Forelimb muscle (tissue), 1 donor: ENCODE measurements around the gene CNNM3. TPM values are rescaled to one million over a fixed set of nuclear protein-coding genes. Genes with fewer than 3 reads are reported as not detected.

Source experiments
- DNase-seq: peaks from one replicate; pipeline ENCODE4 v3.0.0-alpha.2; 2013; ENCODE audit warnings: low read depth
- polyA plus RNA-seq: library from polyadenylated mRNA; unstranded; fragments of 120-200 nt; gene quantifications from one replicate; pipeline ENCODE4 v1.2.1, GENCODE V29; 2013; ENCODE audit not compliant: insufficient read length

Gene CNNM3
- polyA plus RNA-seq, 1 donor, result 21.6 TPM

DNA sequence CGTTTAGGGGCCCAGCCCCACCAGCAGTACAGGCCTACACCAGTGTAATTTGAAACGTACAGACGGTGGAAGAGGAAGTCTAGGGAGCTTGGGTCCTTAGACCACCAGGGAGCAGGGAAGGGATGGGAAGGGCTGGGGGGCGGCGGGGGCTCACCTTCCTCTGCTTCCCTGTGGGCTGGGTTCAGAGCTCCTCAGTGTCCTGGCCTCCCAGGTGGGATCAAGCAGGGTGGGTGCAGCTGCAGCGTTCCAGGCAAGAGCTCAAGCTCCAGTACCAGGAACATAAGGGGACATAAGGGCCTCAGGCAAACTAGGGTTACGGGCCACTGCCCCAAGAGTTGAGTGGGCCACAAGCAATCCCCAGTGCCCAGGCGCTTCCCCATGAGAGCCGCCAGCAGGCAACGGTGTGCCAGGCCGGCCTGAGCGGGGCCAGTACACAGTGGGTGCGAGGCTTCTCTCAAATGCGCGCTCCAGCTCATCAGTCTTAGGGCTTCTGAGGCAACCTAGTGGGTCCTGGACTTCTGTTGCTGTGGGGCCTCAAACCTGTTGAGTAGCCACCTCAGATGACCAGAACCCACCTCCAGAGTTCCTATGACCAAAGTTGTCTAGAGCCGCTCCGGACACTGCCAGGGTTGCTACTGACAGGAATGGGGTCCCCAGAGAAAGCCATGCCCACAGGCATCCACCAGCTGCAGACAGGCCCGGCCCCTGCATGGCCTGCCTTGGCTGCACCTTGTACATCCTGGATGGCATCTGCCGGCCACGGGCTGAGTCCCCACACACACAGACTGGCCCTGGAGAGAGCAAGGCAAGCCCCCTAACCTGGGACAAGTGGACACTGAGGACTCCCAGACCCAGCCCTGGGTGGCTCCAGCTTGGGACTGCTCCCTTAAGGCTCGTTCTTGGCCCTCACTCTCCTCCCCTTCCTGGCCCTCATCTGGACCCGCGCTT, 22.6 kb downstream of the CNNM3 start:
- DNase-seq, result no peak

DNA sequence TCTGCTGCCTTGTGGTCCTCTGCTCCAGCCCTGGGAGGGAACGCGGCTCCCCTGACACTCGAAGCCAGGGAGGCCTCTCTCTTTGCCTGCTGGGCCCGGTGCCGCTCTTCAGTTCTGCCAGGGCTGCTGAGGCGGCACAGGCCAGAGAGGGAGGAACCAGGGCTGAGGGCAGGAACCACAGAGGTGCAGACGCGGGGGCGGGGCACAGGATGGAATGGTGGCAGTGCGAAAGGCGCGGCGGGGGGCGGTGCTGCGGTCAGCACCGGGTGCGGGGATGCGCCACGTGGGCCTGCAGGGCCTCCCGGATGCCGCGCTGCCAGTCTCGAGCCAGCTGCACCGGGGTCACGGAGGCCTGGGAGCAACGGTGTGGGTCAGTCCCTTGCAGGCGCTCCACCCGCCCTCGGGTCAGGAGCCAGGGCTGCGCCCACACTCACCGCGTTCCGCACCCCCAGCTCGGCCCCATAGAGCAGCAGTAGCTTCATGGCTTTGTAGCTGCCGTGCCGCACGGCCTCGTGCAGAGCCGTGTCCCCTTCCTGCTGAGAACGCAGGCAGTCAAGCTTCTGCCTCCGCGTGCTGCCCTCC, 23.3 kb downstream of the CNNM3 start:
- no peak for DNase-seq

DNA sequence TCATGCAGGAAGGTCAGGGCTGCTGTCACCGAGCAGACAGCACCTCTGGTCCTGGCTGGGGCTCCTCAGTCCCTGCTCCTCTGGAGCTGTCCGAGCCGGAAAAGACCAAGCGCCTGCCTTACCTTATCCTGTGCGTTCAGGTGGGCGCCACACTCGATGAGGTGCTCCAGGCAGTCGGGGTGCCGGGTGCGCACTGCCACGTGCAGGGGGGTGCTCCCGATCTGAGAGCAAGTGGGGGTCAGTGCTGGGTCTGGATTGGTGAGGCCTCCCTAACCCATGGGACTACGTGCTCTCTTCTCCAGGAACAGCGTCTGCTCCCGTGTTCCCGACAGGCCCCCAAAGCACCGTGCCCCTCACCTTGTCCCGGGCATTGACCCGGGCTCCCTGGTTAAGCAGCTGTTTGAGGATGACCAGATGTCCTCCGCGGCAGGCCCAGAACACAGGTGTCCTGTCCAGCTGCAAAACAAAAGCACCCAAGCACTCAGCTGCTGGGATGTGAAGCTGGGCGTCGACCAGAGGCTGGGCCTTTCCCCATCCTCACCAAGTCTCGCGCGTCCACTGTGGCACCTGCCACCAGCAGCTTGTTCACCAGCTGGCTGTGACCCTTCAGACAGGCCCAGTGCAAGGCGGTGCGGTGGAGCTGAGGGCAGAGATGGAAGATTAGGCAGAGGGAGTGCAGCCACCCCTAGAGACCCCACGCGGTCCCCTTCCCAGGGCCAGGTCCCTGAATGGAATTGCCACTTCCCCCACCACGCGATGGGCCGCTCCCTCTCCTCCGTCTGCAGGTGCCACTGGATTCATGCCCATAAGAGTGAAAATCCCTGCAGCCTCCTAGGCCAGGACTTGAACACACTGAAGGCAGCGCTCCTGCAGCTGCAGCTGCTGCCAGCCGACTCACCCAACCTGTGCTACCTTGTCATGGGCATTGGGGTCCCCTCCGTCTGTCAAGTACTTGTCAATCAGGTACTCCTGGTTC, 24.1 kb downstream of the CNNM3 start:
- DNase-seq, result no peak

DNA sequence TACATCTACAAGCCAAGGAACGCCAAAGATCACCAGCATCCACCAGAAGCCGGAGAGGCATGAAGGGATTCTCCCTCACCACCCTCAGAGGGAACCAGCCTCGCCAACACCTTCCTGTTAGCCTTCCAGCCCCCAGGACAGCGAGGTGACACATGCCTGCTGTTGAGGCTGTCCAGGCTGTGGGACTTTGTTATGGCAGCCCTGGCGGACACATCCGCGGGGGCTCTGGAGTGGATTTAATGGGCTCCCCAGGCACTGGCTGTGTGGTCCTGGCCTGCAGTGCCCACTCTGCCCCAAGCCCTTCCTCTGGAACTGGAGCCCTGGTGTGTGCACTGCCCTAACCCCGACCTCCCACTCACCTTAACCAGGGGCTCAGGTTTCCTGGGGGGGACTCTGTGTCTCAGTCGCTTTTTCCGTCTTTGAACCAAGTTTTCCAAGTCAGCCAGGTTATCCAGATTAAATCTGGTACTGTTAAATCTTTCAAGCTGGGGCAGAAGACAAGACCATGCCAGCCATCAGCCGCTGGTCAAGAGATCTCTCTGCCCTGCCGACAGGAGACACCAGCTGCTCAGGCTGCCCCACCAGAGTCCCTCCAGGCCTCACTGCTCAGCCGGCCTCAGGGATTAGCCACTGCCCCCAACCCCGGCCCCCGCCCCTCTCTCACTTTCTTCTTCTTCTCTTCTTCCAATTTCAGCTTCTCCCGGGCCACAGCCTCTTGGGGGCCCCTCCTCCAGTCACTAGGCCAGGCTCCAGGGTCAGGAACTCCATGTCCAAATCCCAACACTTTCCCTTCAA, 25.8 kb downstream of the CNNM3 start:
- no peak for DNase-seq

DNA sequence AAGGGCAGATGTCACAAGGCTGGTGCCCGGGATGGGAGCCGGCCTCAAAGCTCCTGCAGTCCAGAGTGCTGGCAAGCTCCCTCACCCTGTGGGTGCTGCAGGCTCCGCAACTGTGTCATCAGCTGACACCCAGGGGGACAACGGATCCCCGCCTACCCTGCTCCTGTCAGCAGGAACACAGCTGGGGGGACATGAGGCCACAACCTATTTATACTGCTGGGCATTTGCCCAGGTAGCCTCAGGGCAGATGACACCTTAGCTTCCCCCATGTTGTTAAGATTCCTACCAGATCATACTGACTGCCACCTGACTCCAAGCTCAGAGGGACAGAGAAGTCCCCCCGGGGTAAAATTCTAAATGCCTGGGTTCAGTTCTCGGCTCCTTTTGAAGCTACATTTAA, 26.5 kb downstream of the CNNM3 start:
- DNase-seq, result no peak

DNA sequence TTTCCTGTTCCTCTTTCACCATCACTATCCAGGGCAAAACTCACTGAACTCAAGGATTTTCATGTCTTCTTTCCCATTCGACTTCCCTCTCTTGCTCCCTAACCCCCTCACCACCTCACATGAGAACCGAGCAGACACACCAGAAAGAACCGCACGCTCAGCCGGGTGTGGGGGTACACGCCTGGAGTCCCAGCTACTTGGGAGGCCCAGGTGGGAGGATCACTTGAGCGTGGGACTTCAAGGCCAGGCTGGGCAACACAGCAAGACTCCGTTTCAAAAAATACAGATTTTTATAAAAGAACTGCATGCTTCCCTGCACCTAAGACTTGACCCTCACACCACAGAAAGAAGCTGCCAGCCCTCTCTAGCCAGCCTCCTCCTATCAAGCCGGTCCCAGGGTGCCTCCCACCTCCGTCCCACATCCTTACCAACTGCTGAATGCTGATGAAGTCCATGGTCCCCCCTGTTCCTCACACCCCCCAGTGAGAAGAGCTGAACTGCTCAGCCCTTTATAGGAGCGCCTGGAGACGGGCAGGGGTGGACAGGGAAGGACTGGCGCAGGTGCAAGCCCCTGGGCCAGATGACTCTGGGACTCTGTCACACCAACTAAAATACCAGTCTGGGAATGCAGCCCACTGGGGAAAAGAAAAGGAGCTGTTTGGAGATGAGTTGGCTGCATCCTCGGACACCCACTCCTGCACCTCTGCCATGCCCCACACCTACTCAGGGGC, 27.6 kb downstream of the CNNM3 start, which contains the start of gene ANKRD23:
Gene ANKRD23 (minus strand): TSS at position 484 of the 731 bp plus-strand sequence. CDS start 29 bp downstream, at position 455.
- no peak for DNase-seq

DNA sequence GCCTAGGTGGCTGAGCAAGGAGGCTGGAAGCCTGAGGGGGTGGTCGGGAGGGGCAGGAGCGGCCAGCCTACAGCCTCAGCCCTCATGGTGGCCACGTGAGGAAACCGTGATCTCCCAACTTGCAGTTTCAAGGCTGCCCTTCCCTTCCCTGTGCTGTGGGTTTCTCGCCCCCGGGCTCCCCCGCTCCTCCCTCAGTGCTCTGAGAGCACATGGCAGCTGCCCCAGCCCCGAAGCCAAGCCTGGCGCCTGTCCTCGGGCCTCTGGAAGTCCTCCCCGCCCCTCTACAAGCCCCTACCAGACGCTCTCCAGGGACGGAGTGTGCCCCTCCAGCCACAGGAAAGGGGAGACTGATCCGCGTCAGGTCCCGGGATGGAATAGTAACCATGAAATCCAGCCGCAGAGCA, 28.3 kb downstream of the CNNM3 start:
- no peak for DNase-seq

DNA sequence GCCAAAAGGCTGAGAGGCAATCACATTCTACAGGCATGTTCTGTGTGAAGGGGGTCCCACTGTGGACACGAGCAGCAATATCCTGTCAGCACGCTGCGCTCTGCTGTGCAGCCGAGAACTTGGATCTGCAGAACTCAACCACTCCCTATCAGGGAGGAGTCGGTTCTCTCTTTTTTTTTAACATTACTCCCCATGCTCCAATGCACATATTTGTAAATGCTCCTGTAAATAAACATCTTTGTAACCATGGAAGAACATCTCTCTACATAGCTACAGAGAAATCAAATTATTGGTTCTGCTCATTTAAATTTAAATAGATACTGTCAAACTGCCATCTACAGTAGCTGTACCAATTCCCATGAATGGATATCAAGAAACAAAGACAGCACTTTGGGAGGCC, 30.8 kb downstream of the CNNM3 start:
- DNase-seq, result no peak

DNA sequence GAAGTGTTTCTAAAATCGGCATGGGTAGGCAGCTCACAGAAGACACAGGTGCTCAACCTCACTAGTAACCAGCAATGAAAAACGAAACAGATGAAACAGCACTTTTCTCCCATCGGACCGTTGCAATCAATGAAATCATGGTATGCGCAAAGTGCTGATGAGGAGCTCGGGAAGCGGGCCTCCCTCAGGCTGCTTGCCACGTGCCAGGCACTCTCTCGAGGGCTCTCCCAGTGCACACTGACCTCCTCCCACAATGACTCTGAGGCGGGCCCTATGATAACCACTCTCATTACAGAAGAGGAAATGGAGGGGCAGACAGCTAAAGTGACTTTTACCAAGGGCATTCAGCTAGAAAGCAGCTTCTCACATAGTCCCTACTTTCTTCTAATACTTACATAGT, 31.5 kb downstream of the CNNM3 start:
- no peak for DNase-seq

DNA sequence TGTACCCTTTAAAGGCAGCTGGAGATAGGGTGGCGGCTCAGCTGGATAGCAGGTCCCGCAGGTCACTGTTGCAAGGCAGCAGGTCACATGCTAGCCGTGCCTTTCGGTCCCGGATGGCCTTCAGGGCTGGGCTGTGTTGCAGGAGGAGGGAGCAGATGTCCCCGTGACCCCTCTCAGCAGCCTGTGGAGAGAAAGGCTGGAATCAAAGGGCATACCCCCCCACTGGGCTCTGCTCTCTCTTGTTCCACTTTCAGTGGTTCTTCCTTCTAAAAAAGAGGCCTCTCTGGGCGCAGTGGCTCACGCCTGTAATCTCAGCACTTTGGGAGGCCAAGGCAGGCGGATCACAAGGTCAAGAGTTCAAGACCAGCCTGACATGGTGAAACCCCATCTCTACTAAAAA, 32.2 kb downstream of the CNNM3 start:
- no peak for DNase-seq

DNA sequence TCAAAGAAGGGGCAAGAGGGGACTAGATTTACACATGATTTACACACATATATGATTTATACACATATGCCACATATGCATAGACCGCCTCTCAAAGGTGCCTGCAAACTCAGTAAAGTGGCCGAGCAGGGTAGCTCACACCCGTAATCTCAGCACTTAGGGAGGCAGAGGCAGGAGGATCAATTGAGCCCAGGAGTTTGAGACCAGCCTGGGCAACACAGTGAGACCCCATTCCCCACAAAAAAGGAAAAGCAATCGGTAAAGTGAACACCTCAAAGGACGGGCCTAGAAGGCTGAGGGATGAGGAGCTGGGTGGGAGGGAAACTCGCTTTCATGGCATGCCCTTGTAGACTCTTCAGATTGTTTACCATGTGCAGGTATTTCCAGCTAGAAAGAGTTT, 36.6 kb downstream of the CNNM3 start:
- DNase-seq, result no peak

DNA sequence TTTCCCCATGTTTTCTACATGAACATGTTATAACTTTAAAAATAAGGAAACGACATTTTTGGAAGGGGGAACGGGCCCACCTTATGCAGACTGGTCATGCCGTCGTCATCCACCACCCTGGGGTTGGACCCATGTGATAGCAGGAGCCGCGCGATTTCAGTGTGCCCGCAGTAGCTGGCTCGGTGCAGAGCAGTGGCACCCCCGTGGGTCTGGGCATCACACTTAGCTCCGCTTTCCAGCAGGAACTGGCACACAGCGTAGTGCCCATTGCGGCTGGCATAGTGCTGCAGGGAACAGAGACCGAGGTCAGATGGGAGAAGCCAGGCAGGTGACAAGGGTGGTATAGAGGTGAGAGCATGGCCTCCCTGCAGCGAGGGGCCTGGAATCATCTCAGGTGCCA, 37.3 kb downstream of the CNNM3 start:
- no peak for DNase-seq

DNA sequence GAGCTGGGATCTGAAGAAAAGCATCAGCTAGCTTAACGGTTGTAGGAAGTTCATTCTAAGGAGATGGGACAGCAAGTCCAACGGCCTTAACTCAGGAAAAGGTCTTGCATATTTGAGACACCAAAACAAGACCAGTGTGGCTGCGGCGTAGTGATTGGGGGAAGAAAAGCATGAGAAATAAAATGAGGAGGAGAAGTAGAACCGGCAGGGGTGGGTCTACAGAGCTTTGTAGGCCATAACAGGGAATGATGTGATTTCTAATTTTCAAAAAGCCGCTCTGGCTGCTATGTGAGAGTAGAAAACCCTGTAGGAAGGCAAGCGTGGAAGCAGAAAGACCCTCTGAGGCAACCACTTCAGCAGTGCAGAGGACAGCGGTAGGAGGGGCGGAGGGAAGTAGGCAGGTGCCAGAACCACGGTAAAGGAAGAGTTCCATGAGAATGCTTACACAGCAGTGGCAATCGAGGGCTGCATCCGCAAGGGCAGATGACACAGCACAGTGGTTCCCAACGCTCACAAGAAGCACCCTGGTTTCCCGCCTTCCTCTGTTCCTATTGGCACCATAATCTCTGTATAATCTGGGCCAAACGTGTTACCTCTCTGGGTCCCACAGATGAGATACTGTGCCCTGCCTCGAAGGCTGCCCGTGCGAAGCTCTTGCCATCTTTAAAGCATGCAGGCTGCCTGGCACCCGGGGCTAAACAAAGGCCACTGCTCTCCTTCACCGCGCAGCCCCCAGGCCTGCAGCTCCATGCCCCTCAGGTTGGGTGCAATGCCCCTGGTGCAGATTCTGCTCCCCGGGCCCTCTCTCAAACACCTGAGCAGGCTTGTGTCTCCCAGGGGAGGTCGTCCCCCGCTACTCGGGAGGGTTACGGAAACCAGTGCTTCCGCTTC, 41.0 kb downstream of the CNNM3 start:
- no peak for DNase-seq

DNA sequence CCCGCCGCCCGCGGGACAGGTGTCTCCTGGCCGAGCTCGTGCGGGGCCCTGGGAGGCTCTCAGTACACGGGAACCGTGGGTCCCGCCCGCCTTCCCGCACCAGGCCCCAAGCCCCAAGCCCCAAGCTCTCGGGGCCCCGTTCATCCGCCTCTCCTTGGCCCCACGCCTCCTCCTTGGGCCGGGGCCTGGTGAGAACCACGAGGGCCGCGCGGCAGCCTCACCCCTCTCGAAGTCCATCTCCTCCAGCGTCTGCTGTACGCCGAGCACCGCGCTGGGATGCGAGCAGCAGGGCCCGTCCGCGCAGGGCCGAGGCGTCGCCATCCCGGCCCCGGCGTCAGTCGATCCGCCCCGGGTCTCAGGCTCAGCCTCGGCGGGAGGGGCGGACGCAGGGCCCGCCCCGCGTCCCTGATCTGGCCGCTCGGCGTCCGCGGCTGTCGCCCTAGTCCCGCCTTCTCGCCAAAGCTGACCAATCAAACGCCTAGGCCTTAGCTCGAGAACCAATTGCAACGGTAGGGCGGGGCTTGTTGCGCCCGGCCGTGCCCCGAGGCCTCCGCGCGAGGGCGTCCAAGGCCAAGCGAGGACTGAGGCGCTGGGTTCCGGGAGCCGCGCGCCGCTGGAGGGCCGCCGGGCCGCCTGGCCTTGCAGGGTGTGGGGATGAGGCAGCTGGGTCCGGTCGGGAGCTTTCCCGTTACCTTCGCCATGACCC, 41.8 kb downstream of the CNNM3 start, which contains the start of gene ANKRD39:
Gene ANKRD39 (minus strand): TSS at position 350 of the 706 bp plus-strand sequence. CDS start 29 bp downstream, at position 321.
- DNase-seq, result peak; percentile 99

DNA sequence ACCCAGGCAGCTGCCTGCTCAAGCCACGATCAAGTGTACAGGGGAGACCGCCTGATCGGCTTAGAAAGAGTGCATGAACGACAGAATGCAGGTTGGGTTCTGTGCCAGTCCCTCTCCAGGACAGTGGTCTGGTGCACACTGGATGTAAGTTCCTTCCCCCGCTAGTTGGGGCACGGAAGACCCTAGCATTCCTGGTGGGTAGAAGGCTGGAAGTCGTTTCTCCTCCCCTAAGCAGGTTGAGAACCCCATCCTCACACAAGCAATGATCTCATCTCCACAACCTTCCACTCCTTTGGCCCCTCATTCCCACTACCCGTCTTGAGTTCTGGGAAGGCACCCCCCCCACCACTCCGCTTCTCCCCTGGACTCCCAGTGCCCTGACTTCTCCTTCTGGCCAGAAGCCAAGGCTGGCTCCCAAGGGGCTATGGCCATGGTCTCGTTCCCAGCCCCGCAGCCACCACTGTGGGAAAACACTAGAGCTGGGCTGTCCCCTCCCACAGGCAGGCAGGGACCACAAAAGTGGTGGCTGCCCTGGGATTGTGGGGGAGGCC, 43.1 kb downstream of the CNNM3 start:
- no peak for DNase-seq

DNA sequence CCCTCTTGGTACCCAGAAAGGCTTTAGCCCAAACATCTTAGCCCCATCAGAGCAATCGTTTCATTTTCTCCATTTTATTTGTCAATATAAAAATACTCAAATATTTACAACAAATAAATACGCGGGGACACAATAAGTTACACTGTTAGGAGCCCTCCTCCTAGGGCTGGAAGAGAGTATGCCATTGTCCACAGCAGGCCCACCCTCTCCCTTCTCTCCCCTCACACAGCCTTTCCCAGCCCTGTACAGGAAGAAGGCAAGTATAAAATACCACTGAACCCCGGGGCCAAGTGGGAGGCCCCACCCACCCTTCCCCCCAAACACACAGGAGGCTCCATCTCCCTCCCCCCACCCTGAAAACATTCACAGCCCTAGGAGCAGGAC, 43.6 kb downstream of the CNNM3 start:
- DNase-seq, result no peak

DNA sequence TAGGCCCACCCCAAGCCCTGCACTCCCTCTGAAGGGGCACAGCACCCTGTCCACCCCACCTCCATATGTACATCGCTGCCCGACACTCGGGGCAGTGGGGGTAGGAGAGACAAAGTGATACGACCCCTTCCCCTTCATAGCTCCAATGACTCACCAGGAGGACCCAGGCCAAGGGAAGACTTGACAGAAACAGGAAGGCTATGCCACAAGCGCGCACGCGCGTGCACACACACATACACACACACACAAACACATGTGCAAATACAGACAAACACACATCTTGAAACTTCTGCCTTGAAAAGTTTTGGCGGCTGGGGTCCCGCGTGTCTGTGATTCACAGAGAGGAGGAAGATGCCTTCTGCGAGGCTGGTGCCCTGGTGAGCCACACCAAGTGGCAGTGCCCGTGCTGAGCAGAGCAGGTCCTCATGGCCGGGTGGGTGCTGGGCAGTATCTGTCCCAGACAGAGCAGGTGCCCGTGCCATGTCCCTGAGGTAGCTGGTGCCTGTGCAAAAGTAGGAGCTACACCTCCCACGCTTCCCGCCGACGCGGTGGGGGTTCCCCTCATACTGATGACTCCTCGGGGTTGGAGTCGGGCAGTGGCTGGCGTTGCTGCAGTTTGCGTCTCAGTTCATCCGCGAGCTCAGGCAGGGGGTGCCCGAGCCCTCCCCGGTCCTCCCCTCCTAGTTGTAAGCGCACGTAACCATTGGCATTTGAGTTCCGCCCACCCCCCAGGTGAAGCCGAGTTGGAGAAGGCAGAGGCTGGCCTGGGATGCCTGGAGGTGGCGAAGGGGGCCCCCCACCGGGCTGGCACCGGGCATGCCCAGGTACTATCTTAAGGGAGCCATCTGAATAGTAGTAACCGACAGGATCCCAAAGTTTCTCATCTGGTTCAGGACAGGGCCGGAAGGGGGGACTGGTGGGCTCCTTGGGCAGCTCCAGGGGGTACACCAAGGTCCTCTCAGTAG, 44.3 kb downstream of the CNNM3 start:
- DNase-seq, result no peak
